ENCODE results near the gene EIF4EBP2.

Gene EIF4EBP2

DNA sequence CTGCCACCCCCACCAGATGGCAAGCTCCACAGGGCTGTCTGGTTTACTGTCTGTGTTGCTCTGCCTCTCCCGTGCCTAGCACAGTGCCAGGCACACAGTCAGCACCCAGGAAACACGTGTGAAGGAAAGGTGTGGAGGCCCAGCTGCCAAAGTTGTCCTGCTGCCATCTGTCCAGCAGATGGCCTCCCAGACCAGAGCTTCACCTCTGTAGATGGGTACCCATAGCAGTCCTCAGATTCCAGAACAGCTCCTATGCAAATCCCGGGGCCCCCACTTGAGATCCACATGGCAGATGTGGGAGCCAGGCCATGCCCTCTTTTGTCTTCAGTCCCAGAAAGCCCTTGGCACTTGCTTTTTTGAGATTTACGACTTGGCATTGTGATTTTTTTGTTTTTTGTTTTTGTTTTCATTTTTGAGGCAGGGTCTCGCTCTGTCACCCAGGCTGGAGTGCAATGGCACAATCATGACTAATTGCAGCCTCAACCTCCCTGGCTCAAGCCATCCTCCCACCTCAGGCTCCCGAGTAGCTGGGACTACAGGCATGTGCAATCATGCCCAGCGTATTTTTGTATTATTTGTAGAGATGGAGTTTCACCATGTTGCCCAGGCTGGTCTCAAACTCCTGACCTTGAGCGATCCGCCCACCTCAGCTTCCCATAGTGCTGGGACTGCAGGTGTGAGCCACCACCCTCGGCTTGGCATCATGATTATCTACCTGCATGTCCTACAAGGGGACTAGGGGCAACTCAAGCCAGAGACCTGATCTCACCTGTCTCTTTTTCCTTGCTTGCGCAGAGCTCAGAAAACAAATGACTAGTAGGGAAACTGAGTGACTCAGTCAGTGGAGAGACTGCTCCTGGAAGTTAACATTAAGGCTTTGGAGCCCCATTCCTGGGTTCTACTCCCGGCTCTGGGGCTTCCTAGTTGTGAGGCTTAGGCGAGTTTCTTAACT, 57.7 kb downstream of the EIF4EBP2 start:
- no peak for DNase-seq (ENCODE audit: low spot score)

DNA sequence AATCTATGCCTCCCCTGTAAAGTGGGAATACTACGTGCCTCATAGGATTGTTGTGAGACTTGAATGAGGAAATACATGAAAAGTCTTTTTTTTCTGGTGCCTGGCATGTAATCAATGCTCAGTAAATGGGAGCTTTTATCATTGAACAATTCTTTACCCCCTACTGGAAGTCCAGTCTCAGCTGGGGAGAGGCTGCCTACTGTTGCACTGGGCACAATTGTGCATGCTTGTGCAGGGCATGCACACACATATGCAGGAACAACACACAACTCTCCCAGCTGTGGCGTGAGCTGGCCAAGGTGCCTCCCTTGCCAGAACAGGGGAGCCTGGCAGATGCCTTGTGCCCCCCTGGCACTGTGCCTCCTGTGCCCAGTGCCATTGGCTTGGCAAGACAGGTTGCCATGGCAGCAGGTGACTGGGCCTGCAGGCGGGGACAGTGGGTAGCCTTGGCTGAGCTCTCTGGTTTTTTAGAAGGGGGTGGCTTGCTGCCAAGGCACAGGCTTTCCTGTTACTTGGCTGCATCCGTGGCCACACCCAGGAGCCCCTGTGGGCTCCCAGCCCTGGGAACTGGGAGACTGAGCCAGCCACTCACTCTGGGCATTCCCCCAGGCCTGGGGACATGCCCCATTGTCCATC, 58.5 kb downstream of the EIF4EBP2 start:
- peak; percentile 70 for DNase-seq (ENCODE audit: low spot score)

DNA sequence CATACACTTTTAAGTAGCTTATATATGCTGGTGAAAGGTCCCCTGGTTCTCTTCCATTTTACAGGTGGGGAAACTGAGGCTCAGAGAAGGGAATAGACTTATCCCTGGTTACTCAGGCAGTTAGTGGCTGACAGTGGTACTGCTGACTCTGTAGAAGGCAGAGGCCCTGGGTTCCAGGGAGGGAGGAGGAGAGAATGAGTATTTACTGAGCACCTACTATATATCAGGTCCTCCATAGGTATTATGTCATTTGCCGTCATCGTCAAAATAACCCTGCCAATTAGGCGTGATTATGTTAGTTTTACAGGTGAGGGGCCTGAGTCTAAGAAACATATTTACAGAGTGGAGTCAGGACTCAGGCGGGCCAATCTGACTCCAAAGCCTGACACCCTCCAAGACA, 61.3 kb downstream of the EIF4EBP2 start:
- DNase-seq (ENCODE audit: low spot score): no peak

DNA sequence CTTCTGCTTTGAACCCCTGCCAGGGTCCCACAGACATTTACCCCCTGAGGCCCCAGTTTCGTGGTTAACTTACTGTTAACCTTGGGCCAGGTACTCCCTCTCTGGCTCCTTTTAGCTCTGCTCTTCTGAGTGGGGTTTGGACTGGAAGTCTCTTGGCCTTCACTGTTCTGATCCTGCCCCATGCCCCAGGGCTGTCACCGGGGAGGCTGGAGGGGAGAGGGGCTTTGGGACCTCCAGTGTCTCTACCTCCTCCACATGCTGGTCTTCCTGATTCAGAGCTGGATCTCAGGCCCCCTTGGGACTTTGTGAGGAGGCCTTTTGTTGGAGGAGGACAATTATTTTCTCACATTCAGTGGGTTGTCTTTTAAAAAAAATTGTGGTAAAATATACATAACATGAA, 61.9 kb downstream of the EIF4EBP2 start:
- no peak for DNase-seq (ENCODE audit: low spot score)

DNA sequence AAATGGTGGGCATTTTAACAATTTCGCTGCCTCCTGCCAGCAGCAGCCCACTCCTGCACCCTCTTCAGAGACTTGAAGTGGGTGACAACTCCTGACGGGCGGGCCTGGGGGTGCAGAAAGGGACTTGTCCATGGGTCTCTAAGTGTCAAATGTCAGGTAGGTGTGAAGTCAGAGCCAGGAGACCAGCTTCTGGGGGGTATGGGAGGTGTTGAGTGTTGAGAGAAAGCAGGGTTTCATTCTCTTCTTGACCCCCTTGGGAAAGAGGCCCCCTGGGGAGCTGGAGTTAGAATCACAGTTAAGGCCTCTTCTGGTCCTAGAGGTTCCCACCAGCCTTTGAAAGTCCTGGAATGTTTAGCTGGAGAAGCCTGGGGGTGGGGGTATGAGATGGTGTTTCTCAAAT, 63.0 kb downstream of the EIF4EBP2 start:
- DNase-seq (ENCODE audit: low spot score): no peak

DNA sequence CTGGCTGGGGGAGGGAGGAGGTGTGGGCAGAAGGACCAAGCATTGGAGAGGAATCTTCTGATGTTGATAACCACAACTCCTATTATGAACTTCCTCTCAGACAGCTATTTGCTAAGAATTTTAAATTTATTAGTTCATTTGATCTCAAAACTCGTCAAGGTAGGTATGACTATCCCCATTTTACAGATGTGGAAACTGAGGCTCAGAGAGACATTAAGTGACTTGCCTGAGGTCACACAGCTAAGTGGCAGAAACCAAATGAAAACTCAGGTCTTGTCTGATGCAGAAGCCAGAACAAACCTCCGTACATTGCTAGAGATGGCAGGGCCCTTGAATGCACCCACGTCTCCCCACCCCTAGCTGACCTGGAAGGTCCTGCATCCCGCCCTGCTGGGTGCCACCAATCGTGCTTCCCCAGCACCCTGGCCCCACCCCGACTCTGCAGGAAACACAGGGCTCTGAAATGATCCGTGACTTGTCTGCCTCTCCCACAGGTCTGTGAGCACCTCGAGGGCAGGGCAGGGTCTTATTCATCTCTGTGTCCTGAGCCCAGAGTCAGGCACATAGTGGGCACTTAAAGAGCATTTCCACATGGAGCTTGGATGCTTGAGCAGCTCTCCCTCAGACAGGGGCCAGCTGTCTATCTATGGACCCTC, 69.0 kb downstream of the EIF4EBP2 start:
- DNase-seq (ENCODE audit: low spot score): no peak

DNA sequence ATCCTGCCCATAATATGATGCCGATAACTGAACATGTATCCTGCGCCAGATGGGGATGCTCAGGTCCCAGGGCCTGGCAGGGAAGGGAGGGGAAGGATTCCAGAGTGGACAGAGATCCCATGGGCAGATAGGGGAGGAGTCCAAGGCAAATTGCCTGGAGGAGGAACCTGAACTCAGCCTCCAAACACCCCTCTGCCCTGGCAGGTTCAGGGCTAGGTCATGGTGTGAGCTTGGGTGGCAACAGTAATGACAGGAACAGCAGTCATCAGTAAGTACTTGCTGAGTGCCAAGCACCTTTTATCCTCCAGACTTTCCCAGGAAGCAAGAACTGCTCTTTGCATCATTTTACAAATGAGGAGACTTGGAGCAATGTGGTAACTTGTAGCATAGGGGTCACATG, 70.8 kb downstream of the EIF4EBP2 start:
- no peak for DNase-seq (ENCODE audit: low spot score)

DNA sequence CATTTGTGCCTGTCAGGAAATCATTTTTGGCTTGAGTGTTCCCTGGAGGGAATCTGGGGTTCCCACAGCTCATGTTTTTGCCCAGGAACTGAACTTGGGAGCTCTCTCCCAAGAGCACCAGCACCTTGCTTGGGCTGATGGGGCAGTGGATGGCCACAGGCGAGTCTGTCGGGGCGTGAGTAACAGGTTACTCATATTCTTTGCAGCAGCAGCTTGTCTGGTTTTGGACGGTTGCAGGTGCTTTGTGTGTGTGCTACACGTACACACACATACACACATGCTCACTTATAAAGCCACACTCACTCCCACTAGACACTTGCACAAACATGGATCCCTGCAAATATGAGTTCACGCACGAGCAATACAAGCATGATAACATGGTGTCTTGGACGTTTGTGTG, 71.7 kb downstream of the EIF4EBP2 start:
- no peak for DNase-seq (ENCODE audit: low spot score)

DNA sequence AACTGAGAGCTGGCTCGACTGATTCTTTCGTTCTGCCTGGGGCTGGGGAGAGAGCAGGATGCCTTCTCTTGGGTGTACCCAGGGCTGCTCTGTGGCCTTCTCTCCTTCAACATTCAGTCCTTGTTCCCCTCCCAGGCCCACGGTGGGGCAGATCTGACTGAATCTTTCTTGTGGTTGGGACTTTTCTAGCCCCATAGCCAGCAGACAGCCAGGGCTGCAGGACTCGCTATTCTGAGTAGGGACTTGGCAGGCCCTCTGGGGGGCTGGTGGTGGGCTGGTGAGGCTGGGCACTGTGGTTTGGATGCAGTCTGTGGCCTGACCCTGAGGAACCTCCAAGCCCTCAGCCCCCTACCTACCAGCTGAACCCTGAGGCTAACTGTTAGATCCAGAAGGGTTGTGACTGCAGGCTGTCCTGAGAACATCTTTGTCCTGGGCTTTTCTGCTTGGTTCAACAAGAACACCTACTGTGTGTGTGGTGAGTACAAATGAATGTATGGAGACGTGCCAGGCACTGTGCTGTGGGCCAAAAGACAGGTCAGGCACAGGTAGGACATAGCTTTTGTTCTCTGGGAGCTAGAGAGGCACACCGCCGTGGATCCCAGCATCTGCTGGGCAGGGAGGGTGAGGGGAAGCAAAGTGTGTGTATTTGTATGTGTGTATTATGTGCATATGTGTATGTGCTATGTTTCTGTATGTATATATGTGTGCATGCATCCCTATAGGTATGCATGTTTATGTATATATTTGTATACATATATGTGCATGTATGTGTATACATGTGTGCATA, 72.5 kb downstream of the EIF4EBP2 start:
- DNase-seq (ENCODE audit: low spot score): no peak

DNA sequence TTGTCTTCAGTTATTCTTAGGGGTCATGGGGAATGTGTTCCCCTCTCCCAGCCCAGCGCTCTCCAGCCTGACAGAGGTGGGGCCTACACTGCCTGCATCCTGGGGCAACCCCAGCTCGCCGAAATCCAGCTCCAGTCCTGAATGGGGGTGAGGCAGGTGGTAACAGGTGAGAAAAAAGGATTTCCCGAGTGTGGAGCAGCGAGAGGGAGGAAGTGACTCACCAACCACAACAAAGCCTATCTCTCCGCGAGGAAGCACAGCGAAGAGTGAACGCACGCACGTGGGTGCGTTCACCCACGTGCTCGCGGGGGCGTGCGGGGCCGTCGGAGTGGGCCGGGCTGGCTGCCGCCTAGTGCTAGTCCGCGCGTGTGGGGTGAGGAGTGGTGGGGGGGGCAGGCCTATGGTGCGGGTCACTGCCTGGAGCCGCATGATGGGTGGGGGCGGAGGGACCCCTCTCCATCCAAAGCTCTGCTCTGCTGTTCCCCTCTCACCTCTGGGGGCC, 73.8 kb downstream of the EIF4EBP2 start:
- no peak for DNase-seq (ENCODE audit: low spot score)

Measured in globus pallidus (tissue), 1 donor.